Measurements from ENCODE around the gene RPAP3.

RPAP3 gene

GRCh38 chr12:47621960-47622359 lies 83.9 kb downstream of the RPAP3 start:
- no peak for TF ChIP-seq JUND (IDR thresholded peaks at IDR 0.05; ENCODE audit: low read depth)
- in situ Hi-C loops (cut with HindIII; ENCODE audit: low pct_unique_long_range_greater_than_20kb, low sequenced_read_pairs), result no loop called here
- no peak for DNase-seq (ENCODE audit: low read depth in 1 of 2, low spot score in 1 of 2)

GRCh38 chr12:47617476-47617875 lies 88.4 kb downstream of the RPAP3 start:
- no peak for DNase-seq (ENCODE audit: low read depth in 1 of 2, low spot score in 1 of 2)
- TF ChIP-seq JUND (IDR thresholded peaks at IDR 0.05; ENCODE audit: low read depth), result no peak
- in situ Hi-C loops (cut with HindIII; ENCODE audit: low pct_unique_long_range_greater_than_20kb, low sequenced_read_pairs), result no loop called here

GRCh38 chr12:47616440-47616839 lies 89.4 kb downstream of the RPAP3 start:
- TF ChIP-seq JUND (IDR thresholded peaks at IDR 0.05; ENCODE audit: low read depth), result no peak
- no peak for DNase-seq (ENCODE audit: low read depth in 1 of 2, low spot score in 1 of 2)
- in situ Hi-C loops (cut with HindIII; ENCODE audit: low pct_unique_long_range_greater_than_20kb, low sequenced_read_pairs), result no loop called here

GRCh38 chr12:47615711-47616110 lies 90.1 kb downstream of the RPAP3 start:
- DNase-seq (ENCODE audit: low read depth in 1 of 2, low spot score in 1 of 2), result no peak
- TF ChIP-seq JUND (IDR thresholded peaks at IDR 0.05; ENCODE audit: low read depth), result no peak
- in situ Hi-C loops (cut with HindIII; ENCODE audit: low pct_unique_long_range_greater_than_20kb, low sequenced_read_pairs), result no loop called here

GRCh38 chr12:47614521-47614920 lies 91.3 kb downstream of the RPAP3 start:
- no peak for DNase-seq (ENCODE audit: low read depth in 1 of 2, low spot score in 1 of 2)
- no peak for TF ChIP-seq JUND (IDR thresholded peaks at IDR 0.05; ENCODE audit: low read depth)
- in situ Hi-C loops (cut with HindIII; ENCODE audit: low pct_unique_long_range_greater_than_20kb, low sequenced_read_pairs), result no loop called here

- DNase-seq (ENCODE audit: low read depth in 1 of 2, low spot score in 1 of 2), result no peak
- in situ Hi-C loops (cut with HindIII; ENCODE audit: low pct_unique_long_range_greater_than_20kb, low sequenced_read_pairs), result no loop called here
- TF ChIP-seq JUND (IDR thresholded peaks at IDR 0.05; ENCODE audit: low read depth), result no peak
Measured at GRCh38 chr12:47612953-47613352, 92.9 kb downstream of the RPAP3 start.

- in situ Hi-C loops (cut with HindIII; ENCODE audit: low pct_unique_long_range_greater_than_20kb, low sequenced_read_pairs), result no loop called here
- no peak for TF ChIP-seq JUND (IDR thresholded peaks at IDR 0.05; ENCODE audit: low read depth)
- no peak for DNase-seq (ENCODE audit: low read depth in 1 of 2, low spot score in 1 of 2)
Measured at GRCh38 chr12:47611906-47612305, 93.9 kb downstream of the RPAP3 start.
